HG02938 (cell line): ENCODE measurements around the gene STXBP4.
"Not testable (repeated sequence)": the region's sequence is repeated elsewhere in the genome, so short reads cannot be mapped to it uniquely, and the experiment has no call there.

Source experiments
- ATAC-seq: cut with Tn5 transposase; IDR thresholded peaks from one replicate; pipeline ENCODE4 v1.9.1; 2021; ENCODE audit warnings: mild to moderate bottlenecking, moderate library complexity; ENCODE audit not compliant: unreplicated experiment

Gene STXBP4

DNA sequence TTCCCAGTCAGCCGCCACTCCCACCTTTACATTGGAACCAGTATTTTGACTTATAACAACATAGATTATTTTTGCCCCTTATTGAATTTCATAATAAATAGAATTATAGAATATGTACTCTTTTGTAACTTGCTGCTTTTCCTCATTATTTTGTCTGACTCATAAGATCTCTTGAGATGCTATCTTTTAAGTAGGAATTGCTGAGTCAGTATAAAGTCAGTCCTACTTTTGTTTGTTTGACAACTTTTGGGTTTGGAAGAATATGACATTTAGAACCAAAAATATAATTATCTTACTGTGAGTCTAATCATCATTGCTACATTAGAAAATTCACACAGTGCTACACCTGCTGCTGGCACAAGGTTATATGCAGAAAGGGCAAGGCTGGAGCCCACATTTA is 69.7 kb downstream of the STXBP4 start:
- ATAC-seq, result no peak

DNA sequence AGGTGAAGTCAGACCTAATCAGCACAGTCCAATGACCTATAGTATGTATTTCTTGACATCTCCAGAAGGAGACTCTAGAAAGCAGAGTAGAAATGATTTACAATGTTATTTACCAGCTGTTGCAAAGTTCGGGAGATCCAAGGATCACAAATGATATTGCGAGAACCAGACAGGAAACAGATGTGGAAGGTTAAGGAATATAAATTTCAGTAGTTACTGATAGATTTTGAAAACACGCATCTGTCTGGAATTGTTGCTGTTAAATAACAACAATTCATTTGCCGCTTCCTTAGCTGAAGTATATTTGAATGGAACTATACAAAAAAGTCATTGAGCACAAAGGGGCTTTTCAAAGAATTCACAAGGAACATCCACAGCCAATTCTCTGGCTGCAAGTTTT is 72.0 kb downstream of the STXBP4 start:
- no peak for ATAC-seq

DNA sequence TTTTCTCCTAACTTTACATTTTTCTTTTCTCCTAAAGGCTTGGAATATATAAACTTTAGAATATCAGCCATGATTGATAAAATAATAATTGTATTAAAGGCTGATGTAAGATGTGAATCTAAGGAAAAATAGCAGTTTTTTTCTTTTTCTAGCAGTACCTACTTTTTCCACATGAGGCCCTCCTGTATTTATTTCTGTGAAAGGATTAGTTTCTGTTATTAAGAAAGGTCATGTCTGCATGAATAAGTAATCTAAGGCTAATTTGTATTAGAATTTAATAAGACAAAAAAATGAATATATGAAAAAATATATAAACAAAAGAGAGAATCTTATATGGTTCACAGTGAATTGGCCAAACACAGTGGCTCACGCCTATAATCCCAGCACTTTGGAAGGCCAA is 85.3 kb downstream of the STXBP4 start:
- ATAC-seq, result no peak

DNA sequence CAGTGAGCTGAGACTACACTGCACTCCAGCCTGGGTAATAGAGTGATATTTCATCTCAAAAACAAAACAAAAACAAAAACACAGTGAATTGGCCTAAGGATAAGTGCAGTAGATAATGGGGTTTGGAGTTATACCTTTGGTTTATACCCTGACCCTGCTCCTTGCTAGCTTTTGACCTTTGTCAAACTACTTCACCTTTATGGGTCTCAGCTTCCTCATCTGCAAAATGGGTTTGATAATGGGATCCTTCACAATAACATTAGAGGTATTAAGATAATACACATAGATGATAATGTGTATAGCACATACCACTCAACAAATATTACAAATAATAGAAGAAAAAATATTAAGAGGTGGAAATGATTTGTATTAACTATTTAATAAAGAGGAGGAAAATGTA is 85.9 kb downstream of the STXBP4 start:
- ATAC-seq, result no peak

DNA sequence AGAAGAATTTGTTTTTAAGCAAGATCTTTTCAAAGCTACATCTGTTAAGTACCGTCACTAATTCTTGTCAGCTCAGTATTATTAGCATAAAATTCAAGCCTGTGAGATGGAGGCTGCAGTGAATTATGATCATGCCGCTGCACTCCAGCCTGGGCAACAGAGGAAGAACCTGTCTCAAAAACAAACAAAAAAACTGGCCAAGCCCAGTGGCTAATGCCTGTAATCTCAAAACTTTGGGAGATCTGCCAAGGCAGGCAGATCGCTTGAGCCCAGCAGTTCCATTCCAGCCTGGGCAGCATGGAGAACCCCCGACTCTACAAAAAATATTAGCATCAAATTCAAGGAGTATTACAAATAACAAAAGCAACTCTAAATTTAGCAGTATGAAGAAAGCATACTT is 88.0 kb downstream of the STXBP4 start:
- ATAC-seq, result no peak

DNA sequence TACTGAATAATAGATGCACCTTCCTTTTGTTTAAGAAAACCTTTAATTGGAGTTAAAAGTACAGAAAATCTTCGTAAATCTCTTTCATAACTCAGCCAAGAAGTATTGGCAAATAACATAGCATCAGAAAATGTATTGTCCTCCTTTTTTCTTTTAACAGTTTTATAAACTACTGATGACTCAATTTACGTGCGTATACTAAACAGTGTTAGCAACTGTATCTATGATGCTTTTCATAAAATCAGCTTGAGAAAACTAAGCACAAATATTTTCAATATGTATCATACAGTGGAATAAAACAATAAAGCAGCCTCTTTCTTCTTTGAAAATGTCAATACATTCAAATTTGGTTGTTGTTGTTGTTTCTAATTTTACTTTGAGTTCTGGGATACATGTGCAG is 88.6 kb downstream of the STXBP4 start:
- no peak for ATAC-seq

DNA sequence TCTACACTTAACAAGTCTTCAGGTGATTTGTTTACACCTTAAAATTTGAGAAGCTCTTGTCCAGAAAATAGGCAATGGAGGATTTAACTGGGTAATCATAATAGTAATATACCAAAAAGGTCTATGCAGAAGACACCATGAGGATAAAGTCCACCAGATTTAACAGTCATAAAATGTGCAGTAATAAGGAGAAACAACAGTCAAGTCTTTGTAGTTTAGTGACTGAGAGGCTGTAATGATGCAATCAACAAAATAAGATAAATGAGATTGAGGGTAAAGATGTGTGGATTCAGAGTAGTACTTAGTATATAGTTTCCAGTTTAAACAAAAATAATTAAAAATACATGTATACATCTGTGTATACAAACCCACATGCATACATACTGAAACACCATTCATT is 91.2 kb downstream of the STXBP4 start:
- ATAC-seq, result no peak

DNA sequence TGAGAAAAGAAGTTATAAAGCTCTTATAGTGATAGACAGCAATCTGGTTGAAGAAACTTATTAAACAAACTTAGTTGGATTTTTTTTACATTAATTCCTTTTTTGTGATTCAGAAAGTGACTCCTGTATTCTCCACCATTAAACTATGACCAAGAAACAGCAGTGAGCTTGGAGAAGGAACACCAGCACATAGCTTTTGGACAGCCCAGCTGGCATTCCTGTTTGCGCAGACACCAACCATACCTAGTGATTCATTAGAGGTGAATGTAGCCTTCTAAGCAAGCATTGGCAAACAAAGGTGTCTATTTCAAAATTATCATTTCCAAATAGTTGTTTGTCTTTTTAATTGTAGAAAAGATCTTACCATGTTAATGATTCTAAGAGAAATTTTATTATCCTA is 94.4 kb downstream of the STXBP4 start:
- ATAC-seq, result no peak

DNA sequence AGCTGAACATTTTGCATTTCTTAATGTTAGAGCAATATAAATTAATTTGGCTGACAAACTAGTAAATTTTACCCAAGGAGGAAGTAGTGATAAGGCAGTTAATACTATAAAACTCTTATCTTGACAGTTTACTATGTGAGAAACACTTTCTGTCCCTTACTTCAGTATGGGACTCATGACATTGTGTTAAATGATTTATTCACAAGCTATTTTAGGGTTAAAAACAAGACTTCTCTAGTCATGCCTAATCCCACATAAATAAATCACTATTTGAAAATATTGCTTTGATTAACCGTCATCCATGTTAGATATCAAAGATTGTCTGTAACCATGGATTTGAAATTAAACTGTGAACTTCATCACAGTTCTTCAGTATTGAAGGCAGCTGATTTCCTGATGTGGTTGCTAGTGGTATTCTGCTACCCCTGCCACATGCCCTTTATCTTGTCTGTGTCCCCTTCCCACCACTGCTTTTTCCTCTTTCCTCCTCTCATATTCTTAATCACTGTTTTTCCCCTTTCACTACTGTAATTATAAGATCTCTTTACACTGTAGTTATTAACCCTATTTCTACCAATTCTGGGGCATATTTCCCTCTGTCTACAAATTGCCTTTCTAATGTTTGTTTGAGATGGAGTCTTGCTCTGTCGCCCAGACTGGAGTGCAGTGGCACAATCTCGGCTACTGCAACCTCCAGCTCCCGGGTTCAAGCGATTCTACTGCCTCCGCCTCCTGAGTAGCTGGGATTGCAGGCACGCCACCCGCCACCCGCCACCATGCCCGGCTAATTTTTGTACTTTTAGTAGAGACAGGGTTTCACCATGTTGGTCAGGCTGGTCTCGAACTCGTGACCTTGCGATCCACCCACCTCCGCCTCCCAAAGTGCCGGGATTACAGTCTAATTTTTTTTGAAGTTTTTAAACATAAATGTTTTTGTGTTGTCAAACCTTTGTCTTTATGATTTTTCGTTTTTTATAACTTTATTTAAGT is 95.6 kb downstream of the STXBP4 start:
- no peak for ATAC-seq

DNA sequence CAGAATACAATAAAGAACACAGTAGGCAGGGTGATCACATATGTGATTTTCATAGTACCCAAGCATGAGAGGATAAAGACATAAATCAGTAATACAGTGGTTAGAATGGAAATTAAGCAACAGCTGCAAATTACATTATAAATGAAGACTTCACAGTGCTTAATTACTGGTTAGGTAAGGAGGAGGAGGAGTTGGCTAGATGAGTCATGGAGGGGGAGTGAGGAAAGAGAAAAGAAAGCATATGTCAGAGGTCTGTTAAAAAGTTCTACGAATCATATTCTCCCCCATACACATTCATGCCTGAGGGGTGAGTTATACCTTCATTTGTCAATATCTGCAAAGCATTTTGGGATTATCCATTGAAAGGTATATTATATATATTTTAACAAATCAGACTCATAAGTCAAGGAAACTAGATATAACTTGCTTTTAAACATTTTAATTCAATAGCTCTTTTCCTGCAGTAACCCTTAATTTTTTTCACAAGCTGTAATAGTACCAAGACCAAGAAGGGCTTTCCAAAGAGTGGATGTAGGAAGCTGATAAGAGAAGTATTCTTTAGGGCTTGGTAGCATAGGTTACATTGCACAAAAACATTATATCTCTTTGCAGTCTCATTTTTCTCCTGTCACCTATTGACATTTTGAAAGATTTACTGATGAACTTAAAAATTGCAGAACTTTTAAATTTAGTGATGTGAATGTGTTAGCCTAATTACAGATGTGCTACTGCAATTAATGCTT is 99.3 kb downstream of the STXBP4 start:
- no peak for ATAC-seq

DNA sequence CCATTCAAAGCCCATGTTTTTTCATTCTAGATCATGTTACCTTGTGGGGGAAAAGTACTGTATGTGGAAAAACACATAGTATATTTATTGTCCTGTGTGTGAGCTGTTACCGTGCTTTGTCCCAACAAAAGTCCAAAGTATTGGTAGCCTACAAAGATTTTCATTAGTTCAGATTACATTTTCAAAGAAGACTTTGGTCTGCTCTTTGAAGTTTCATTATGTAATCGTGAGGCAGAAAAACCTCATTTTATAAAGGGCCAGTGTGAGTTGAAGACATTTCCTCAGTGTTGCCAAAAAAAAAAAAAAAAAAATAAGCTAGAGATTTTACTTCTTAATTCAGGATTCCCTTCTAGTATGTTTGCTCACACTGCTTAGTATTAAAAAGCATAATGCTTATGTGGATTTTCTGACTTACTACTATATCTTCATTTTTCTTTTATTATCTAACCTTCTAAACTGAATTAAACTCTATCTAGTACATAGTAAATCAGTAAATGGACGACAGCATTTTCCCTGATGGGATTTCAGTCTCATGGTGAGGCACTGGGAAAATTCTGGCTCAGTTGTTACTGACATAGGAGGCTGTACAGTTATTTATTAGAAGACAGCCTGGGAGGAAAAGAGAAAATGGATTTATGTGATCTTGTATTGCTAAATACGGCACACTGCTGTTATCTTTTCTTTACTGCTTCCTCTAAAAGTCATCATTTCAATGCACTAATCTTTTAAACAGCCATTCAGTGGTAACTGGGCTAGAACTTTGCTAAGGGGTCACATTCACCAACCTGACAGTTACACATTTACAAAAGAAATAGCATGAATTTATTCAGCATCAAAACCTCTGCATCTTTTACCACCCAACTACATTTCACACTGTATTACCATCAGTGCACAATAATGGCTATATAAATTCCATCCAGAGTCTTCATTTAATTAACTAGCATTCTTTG is 100.6 kb downstream of the STXBP4 start:
- ATAC-seq, result no peak

DNA sequence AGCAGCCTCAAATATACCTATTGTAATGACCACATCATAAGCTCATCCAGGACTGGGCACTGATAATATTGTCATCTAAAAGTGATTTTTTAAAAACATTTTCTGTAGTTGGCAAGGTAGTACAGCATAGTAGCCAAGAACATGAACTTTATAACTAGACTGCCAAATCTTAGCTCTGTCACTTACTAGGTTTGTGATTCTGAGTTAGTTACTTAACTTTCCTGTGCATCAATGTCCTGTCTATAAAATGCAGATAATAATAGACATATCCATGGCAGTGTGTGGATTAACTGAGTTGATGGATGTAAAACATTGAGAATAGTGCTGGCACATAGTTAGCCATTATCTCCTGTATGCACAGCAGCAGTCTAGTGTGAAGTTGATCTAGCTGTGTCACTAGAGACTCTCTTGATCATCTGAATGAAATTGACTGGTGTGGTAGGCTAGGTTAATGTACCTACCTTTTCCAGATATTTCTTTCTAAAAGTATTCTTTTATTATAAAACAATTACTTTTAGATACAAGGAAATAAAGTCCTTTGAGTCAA is 101.5 kb downstream of the STXBP4 start:
- no peak for ATAC-seq

DNA sequence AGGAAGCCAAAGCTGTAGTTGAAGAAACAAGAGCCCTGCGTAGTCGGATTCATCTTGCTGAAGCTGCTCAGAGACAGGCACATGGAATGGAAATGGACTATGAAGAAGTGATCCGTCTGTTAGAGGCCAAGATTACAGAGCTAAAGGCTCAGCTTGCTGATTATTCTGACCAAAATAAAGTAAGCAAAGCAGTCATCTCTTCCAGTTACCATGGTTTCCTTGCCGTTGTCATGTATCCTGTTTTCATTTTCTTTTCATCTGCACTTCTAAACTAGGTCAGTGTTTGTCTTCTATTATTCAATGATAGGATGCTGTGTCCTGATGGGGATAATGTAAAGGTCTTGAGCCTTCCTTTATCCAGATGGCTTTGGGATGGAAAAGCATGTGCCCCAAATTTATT is 104.3 kb downstream of the STXBP4 start:
- peak; percentile 71 for ATAC-seq

DNA sequence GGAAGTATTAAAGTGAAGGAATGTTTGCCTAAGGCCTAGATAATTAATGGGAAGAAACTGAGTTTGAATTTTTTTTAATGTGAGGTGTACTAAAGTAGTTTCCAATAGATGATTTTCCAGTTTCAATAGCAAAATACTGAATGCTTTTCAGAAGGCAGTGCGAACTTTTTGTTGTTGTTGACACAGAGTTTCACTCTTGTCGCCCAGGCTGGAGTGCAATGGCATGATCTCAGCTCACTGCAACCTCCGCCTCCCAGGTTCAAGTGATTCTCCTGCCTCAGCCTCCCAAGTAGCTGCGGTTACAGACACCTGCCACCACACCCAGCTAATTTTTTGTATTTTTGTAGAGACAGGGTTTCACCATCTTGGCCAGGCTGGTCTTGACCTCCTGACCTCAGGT is 104.9 kb downstream of the STXBP4 start:
- not testable (repeated sequence) for ATAC-seq

DNA sequence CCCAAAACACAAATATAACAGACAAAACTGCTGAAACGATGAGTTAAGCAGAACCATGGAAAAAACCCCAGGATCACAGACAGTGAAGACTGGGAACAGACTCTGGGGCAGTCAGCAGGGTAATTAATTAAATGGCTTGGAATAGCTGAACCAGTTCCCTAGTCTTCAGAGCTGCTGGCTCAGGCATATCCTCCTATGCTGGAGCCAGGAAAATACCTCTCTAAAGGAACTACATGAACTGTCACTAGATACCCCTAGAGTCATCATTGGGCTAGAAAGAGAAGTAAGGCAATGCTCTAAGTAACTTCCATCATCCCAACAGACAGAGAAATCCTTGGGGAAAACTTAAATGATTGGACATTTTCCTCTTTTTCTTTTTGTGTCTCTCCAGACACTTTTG is 113.0 kb downstream of the STXBP4 start:
- no peak for ATAC-seq

DNA sequence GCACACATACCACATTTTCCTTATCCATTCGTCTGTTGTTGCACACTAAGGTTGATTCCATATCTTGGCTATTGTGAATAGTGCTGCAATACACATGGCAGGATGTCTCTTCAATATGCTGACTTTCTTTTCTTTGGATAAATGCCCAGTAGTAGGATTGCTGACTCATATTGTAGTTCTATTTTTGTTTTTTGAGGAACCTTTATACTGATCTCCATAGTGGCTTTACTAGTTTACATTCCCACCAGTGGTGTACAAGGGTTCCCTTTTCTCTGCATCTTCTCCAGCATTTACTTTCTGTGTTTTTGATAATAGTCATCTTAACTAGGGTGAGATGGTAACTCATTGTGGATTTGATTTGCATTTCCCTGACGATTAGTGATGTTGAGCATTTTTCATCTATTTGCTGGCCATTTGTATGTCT is 118.1 kb downstream of the STXBP4 start:
- no peak for ATAC-seq

DNA sequence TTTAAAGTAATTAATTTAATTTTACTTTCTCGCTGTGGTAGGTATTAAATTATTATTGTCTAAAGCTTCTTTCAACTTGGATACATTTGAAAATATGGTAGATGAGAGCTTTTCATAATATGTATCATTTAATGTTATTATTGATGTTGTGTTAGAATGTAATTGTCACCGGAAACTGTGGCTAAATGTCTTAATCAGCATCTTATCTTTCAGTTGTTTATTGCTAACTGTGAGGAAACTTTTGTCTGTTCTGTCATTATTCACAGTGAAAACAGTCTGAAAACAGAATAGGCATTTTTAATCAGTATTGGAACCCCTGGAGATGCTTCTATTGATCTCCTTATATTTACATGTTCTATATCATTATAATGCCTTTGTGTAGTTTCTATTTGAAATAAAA is 120.7 kb downstream of the STXBP4 start:
- no peak for ATAC-seq

DNA sequence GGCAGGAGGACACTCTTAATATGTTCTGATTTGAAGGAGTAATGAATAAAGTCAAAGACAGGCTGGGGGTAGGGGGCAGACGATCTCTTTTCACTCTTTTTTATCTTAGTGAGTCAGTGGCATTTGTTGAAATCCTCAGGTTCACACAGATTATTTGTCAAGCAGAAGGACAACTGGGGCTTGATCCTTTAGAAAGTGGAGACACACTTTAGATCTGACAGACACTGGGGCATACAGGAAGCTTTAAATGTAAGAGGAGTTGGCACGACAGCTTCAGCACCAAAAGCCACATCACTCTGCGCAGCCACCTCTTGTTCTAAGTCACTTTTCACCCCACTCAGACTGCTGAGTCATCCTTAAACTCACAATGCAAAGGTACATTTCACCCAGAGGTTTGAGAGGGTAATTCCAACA is 121.5 kb downstream of the STXBP4 start:
- peak; percentile 98 for ATAC-seq

DNA sequence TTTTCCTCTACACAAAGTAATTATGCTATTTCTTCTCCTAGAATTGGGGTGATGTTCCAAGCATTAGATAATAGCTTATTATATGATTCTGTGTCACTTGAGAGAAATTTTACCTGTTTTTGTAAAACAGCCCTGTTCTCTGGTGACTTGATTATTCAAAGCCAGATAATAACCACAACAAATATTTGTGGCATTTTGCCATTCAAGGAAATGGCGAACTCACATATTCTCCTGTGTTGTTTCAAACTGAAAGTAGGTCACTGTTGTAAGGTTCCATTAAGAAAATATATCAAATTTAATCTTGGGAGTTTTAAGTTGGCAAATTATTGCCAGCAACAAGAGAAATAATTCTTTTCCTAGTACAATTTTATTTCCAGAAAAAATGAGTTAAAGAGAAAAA is 124.8 kb downstream of the STXBP4 start:
- no peak for ATAC-seq

DNA sequence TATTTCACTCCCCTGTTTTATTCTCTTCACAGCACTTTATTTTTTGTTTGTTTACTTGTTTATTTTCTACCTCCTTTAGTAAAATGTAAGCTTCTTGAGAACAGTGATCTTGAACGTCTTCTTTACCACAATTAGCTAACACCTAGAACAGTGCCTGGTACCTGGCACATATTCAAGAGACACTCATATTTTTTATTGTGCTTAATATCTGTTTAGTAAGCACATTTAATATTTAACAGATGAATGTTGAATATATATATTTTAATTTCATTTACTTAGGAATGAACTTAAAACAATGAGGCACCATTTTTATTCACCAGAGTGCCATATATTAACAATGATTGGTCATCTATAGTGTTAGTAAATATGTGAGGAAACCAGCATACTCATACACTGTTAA is 130.2 kb downstream of the STXBP4 start:
- no peak for ATAC-seq

DNA sequence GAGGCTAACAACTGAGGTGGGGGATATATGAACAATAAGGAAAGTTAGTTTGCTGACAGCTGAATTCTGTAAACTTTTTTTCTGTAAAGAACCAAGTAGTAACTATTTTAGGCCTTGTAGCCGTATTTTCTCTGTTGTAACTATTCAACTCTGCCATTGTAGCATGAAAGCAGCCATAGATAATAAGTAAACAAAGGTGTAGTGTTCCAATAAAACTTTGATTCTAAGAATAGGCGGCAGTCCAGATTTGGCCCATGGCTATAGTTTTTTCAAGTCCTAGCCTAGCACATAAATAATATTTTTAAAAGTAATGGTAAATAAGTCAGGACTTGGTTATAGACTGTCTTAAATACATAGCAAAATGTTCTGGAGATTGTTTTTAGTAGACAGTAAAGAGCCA is 142.0 kb downstream of the STXBP4 start:
- no peak for ATAC-seq
